Naive thymus-derived CD8-positive, alpha-beta T cell (primary cell): Measurements from ENCODE around the gene STXBP5L. TPM values are rescaled to one million over a fixed set of nuclear protein-coding genes. Genes with fewer than 3 reads are reported as not detected.

Experiments used
- ATAC-seq, 2 donors: fragments of 150-1000 bp; cut with Tn5 transposase in 1 of 2; sonication (Bioruptor Pico), chemical (Tn5 transposase) in 1 of 2; 1 replicate in 1 of 2; 2 replicates in 1 of 2; pipeline ENCODE4 v1.10.0; 2021; ENCODE audit warnings: mild to moderate bottlenecking in 2 of 2, moderate library complexity in 2 of 2
- POLR2A ChIA-PET: fragments of 350-600 bp; sonication (Branson Sonifier 250); formaldehyde crosslinking; loops from one replicate; lab custom pipeline; 2021; ENCODE audit warnings: antibody characterized with exemption; lab: Charles Lee
- DNase-seq, 10 donors: peaks; one replicate each; pipeline versions ENCODE4 v3.0.0 to v3.0.0-alpha.2; 2020 to 2022
- H3K27ac Mint-ChIP-seq, 10 donors: one replicate each; pipeline ENCODE4 v1.8.0; 2020 to 2022; ENCODE audit warnings: mild to moderate bottlenecking in 10 of 10, mixed read lengths in 10 of 10, moderate library complexity in 4 of 10, inconsistent platforms in 1 of 10
- H3K27me3 Mint-ChIP-seq, 5 donors: one replicate each; pipeline ENCODE4 v1.8.0; 2021 to 2022; ENCODE audit warnings: mixed read lengths in 5 of 5
- H3K36me3 Mint-ChIP-seq, 3 donors: one replicate each; pipeline ENCODE4 v1.8.0; 2020 to 2022; ENCODE audit warnings: mixed read lengths in 3 of 3, mild to moderate bottlenecking in 2 of 3, inconsistent platforms in 1 of 3
- H3K4me1 Mint-ChIP-seq, 4 donors: one replicate each; pipeline ENCODE4 v1.8.0; 2021 to 2022; ENCODE audit warnings: mixed read lengths in 4 of 4
- H3K4me3 Mint-ChIP-seq, 10 donors: one replicate each; pipeline ENCODE4 v1.8.0; 2020 to 2022; ENCODE audit warnings: mild to moderate bottlenecking in 10 of 10, mixed read lengths in 10 of 10, moderate library complexity in 6 of 10, inconsistent platforms in 1 of 10
- H3K9me3 Mint-ChIP-seq, 9 donors: one replicate each; pipeline ENCODE4 v1.8.0; 2020 to 2022; ENCODE audit warnings: mixed read lengths in 9 of 9, mild to moderate bottlenecking in 3 of 9, inconsistent platforms in 1 of 9, moderate library complexity in 1 of 9
- polyA plus RNA-seq, 3 donors: library from polyadenylated mRNA; unstranded; fragments of 300-500 nt; fragmentation: Illumina TruSeq; gene quantifications; one replicate each; pipeline ENCODE4 v1.2.3, GENCODE V29; 2021
- total RNA-seq, 8 experiments: library from RNA in 2 of 8; stranded (reverse) in 2 of 8; gene quantifications; one replicate each; pipeline ENCODE4 v1.2.3 and lab custom pipeline; 2021 to 2026

STXBP5L gene
- total and polyA plus RNA-seq, 5 experiments from 2014 or later: not detected

DNA sequence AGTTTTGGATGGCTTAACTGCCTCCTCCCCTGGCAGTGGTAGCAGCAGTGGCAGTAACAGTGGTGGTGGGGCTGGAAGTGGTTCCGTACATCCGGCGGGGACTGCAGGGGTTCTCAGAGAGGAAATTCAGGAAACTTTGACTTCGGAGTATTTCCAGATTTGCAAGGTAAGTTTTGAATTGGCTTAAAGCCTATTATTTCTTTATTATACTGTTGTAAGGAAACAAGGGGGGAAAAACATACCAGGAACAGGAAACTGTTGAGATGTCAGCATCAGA is 1.5 kb downstream of the STXBP5L start:
- H3K27ac Mint-ChIP-seq: no peak overlapping the region
- peaks cover 49 to 93% (median 57%) of the 10 kb centered on the region in 5 donors for H3K27me3 Mint-ChIP-seq
- DNase-seq (peak in 1 of 10 donors; percentile 11), ATAC-seq (no peak)
- H3K9me3 Mint-ChIP-seq: peaks cover 0 to 19% (median 5%) of the 10 kb centered on the region in 9 donors
- H3K4me1 Mint-ChIP-seq: peaks cover 14 to 26% (median 17%) of the 10 kb centered on the region in 4 donors
- peaks cover 0 to 26% (median 3%) of the 10 kb centered on the region in 3 donors for H3K36me3 Mint-ChIP-seq
- H3K4me3 Mint-ChIP-seq: peak overlapping the region in 9 of 10 donors; percentile 17 to 91 (median 73)
- POLR2A ChIA-PET: no interaction called here

DNA sequence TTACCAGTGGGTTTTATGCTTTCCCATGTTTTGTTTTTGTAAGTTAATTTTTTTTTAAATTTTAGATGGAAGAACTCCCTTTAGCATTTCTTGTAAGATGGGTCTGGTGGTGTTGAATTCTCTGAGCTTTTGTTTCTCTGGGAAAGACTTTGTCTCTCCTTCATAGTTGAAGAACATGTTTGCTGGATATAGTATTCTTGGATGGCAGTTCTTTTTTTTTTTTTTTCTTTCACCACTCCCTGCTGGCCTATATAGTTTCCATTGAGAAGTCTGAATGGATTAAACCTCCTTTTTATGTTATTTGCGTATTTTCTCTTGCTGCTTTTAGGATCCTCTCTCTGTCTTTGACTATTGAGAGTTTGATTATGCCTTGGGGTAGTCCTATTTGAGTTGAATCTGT is 18.1 kb downstream of the STXBP5L start:
- H3K4me1 Mint-ChIP-seq: no peaks in the 10 kb centered on the region
- H3K36me3 Mint-ChIP-seq: peaks cover 0 to 16% (median 0%) of the 10 kb centered on the region in 3 donors
- ATAC-seq (no peak), DNase-seq (no peak)
- POLR2A ChIA-PET: no interaction called here
- peaks cover 11 to 49% (median 20%) of the 10 kb centered on the region in 9 donors for H3K9me3 Mint-ChIP-seq
- peaks cover 0 to 5% (median 0%) of the 10 kb centered on the region in 5 donors for H3K27me3 Mint-ChIP-seq
- H3K27ac Mint-ChIP-seq: no peak overlapping the region
- H3K4me3 Mint-ChIP-seq: no peak overlapping the region

DNA sequence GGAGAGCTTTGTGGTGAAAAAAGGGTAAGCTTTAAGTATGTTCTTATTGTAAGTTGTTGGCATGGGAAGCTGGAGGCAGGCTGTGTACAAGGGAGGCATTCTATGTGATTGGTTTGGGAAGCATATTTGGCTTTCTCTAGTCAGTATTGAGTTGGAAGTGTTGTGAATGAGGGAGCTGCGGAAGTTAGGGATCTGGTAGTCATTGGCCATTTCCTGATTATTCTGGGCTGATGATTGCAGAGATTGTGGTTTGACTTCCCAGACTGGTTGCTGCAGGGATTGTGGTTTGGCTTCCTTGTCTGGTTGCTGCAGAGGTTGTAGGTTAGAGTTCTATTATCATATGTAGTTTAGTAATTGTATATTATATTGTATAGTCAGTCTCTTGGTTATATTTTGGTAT is 21.0 kb downstream of the STXBP5L start:
- H3K9me3 Mint-ChIP-seq: peaks cover 6 to 43% (median 20%) of the 10 kb centered on the region in 9 donors
- peaks cover 0 to 16% (median 0%) of the 10 kb centered on the region in 3 donors for H3K36me3 Mint-ChIP-seq
- H3K27ac Mint-ChIP-seq: no peak overlapping the region
- H3K27me3 Mint-ChIP-seq: peaks cover 0 to 6% (median 0%) of the 10 kb centered on the region in 5 donors
- ATAC-seq: no peak
- DNase-seq: no peak
- no peaks in the 10 kb centered on the region for H3K4me1 Mint-ChIP-seq
- H3K4me3 Mint-ChIP-seq: no peak overlapping the region
- POLR2A ChIA-PET: no interaction called here

DNA sequence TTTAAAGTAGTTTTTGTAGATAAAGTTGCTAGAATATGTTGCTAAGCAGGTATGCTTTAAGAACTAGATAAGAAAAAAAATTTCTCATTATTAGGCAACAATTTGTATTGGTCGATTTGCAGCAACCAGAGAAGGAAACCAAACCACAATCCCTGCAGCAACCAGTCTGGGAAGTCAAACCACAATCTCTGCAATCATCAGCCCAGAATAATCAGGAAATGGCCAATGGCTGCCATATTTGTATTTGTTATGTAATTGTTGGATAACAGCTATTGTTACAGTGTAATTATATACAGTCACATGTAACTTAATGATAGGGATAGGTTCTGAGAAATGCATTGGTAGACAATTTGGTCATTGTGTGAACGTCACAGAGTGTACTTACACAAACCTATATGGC is 23.6 kb downstream of the STXBP5L start:
- no peak overlapping the region for H3K4me3 Mint-ChIP-seq
- H3K36me3 Mint-ChIP-seq: peaks cover 0 to 2% (median 0%) of the 10 kb centered on the region in 3 donors
- H3K9me3 Mint-ChIP-seq: peaks cover 3 to 37% (median 12%) of the 10 kb centered on the region in 9 donors
- no peaks in the 10 kb centered on the region for H3K4me1 Mint-ChIP-seq
- H3K27me3 Mint-ChIP-seq: peaks cover 0 to 9% (median 3%) of the 10 kb centered on the region in 5 donors
- H3K27ac Mint-ChIP-seq: no peak overlapping the region
- ATAC-seq: no peak
- POLR2A ChIA-PET: no interaction called here
- no peak for DNase-seq

DNA sequence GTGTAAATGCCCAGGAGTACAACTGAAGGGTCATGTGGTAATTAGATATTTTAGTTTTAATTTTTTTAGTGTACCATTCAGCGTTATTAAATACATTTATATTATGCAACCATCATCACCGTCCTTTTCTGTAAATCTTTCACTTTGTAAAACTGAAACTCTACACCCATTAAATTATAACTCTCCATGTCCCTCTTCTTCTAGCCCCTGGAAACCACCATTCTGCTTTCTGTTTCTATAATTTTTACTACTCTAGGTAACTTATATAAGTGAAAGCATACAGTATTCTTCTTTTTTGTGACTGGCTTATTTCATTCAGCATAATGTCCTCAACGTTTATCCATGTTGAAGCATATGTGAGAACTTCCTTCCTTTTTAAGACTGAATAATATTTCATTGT is 48.1 kb downstream of the STXBP5L start:
- ATAC-seq: no peak
- H3K4me1 Mint-ChIP-seq: no peaks in the 10 kb centered on the region
- no peak for DNase-seq
- no peak overlapping the region for H3K4me3 Mint-ChIP-seq
- H3K27ac Mint-ChIP-seq: no peak overlapping the region
- POLR2A ChIA-PET: no interaction called here
- peaks cover 0 to 16% (median 5%) of the 10 kb centered on the region in 9 donors for H3K9me3 Mint-ChIP-seq
- peaks cover 0 to 10% (median 0%) of the 10 kb centered on the region in 5 donors for H3K27me3 Mint-ChIP-seq
- H3K36me3 Mint-ChIP-seq: no peaks in the 10 kb centered on the region

DNA sequence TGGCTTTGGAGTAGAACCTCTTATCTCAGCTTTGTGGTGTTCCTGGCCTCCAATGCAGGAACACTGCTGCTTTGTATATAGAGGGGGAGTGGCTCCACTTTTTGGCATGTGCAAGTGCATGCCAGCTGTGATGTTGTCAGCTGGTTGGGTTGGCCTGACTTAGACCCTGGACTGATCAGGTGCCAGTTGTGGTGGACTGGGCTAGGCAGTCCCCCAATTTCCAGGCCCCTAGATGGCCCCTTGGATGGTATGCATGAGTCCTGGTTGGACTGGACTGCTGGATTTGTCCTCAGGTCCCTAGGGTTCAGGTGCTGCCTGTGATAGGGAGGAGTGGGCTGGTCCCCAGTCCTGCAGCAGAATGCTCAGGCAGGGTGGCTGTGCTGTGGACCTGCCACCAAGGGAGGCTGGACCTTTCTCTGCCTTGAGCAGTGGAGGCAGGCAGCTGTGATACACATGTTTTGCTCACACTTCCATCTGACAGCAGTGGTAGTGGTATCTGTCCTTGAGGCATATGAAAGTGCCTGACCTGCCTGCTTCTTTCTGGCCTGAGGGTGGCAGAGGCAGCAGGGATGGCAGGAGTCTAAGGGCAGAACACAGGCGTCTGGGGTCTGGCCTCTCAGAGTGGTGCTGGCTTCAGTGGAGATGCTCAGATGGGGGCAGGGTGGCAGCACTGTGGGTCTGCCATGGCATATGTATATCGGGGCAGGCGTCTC is 74.8 kb downstream of the STXBP5L start:
- H3K9me3 Mint-ChIP-seq: peaks cover 7 to 53% (median 18%) of the 10 kb centered on the region in 9 donors
- H3K4me1 Mint-ChIP-seq: no peaks in the 10 kb centered on the region
- DNase-seq (no peak), ATAC-seq (no peak)
- H3K27me3 Mint-ChIP-seq: peaks cover 0 to 4% (median 0%) of the 10 kb centered on the region in 5 donors
- POLR2A ChIA-PET: no interaction called here
- no peak overlapping the region for H3K27ac Mint-ChIP-seq
- peaks cover 0 to 10% (median 0%) of the 10 kb centered on the region in 3 donors for H3K36me3 Mint-ChIP-seq
- no peak overlapping the region for H3K4me3 Mint-ChIP-seq

DNA sequence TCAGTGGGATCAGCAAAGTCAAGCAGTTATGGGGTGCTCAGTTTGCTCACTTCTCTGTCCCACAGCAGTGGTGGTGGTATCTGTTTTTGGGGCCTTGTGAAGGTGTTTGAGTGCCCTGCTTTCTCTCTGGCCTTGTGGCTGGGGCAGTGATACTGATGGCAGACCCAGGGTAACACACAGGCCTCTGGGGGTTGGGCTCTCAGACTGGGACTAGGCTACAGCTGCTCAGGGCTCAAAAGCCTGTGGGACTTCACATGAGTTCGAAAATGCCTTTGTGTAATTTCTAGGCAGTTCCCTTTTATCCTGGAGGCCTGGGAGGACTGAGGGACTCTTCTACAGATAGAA is 75.3 kb downstream of the STXBP5L start:
- POLR2A ChIA-PET: no interaction called here
- no peaks in the 10 kb centered on the region for H3K4me1 Mint-ChIP-seq
- no peaks in the 10 kb centered on the region for H3K27me3 Mint-ChIP-seq

DNA sequence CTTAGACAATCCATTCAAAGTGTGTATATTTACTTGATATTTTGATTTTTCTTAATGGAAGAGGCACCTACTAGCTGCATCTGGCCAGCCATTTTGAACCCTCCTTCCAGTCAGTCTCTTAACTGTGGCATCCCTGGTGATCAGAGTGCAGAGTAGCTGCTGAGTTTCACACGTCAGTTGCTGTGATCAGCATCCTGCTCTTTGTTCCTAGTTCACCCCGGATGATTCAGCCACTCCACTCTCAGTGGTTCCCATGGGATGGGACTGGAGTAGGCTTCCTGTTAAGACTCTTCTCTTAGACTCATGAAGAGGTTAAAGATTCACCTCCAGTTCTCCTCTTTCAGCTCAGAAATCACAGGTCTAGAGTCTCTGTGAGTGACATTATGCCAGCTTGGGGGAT is 75.8 kb downstream of the STXBP5L start:
- Mint-ChIP-seq H3K4me3 (no peak overlapping the region), H3K9me3 (peaks cover 7 to 45% (median 18%) of the 10 kb centered on the region in 9 donors), H3K36me3 (peaks cover 0 to 10% (median 0%) of the 10 kb centered on the region in 3 donors), H3K4me1 (no peaks in the 10 kb centered on the region), H3K27me3 (no peaks in the 10 kb centered on the region), H3K27ac (no peak overlapping the region)
- POLR2A ChIA-PET: no interaction called here
- ATAC-seq: no peak
- no peak for DNase-seq

More for the DNA sequence above, 75.3 kb downstream of the STXBP5L start:
- Mint-ChIP-seq H3K9me3 (peaks cover 7 to 48% (median 18%) of the 10 kb centered on the region in 9 donors), H3K27ac (no peak overlapping the region), H3K36me3 (peaks cover 0 to 10% (median 0%) of the 10 kb centered on the region in 3 donors), H3K4me3 (no peak overlapping the region)
- no peak for ATAC-seq
- DNase-seq: no peak

DNA sequence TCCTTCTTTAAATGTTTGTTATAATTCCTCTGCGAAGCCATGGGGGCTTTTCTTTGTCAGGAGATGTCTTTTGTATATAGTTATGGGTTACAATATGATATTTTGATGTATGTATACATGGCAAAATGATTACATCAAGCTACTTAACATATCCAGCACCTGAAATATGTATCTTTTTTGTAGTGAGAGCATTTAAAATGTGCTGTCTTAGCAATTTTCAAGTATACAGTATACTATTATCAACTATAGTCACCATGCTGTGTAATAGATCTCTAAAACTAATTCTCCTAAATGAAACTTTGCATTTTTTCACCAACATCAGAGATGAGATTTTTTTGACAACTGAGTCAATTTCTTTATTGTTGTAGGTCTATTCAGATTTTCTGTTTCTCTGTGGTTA is 77.2 kb downstream of the STXBP5L start:
- no peak for DNase-seq
- H3K4me1 Mint-ChIP-seq: no peaks in the 10 kb centered on the region
- H3K36me3 Mint-ChIP-seq: peaks cover 0 to 6% (median 0%) of the 10 kb centered on the region in 3 donors
- no peak for ATAC-seq
- no peaks in the 10 kb centered on the region for H3K27me3 Mint-ChIP-seq
- H3K4me3 Mint-ChIP-seq: no peak overlapping the region
- no peak overlapping the region for H3K27ac Mint-ChIP-seq
- peaks cover 5 to 41% (median 12%) of the 10 kb centered on the region in 9 donors for H3K9me3 Mint-ChIP-seq
- POLR2A ChIA-PET: no interaction called here

DNA sequence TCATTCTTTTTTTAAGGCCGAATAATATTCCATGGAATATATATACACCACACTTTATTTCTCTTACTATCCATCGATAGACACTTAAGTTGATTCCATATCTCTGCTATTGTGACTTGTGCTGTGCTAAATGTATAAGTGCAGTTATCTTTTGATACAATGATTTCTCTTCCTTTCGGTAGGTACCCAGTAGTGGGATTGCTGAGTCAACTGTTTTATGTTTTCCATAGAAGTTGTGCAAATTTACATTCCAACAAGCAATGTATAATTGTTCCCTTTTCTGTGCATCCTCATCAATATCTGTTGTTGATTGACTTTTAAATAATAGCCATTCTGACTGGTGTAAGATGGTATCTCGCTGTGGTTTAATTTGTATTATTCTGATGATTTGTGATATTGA is 81.0 kb downstream of the STXBP5L start:
- no peak for ATAC-seq
- H3K36me3 Mint-ChIP-seq: no peaks in the 10 kb centered on the region

DNA sequence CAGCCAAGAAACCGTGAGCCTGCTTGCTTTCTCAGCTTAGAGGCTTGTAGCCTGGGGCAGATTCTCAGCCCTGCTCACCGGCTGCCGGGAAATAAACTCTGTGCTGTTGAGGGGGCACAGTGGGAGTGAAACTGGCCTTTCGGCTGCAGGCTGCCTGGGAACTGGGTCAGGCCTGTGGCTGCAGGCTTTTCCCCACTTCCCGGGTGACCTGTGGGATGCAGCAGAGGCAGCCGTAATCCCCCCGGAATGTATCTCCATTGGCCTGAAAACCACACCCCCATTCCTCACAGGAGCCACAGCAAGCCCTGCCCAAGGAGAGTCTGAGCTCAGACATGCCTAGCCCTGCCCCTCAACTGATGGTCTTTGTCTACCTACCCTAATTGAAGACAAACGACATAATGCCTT is 110.9 kb downstream of the STXBP5L start:
- H3K36me3 Mint-ChIP-seq: no peaks in the 10 kb centered on the region
- DNase-seq: no peak
- POLR2A ChIA-PET: no interaction called here

More for the DNA sequence above, 81.0 kb downstream of the STXBP5L start:
- H3K4me1 Mint-ChIP-seq: no peaks in the 10 kb centered on the region
- H3K4me3 Mint-ChIP-seq: no peak overlapping the region
- no peak overlapping the region for H3K27ac Mint-ChIP-seq
- DNase-seq: no peak
- POLR2A ChIA-PET: no interaction called here
- no peaks in the 10 kb centered on the region for H3K27me3 Mint-ChIP-seq
- peaks cover 0 to 23% (median 8%) of the 10 kb centered on the region in 9 donors for H3K9me3 Mint-ChIP-seq

DNA sequence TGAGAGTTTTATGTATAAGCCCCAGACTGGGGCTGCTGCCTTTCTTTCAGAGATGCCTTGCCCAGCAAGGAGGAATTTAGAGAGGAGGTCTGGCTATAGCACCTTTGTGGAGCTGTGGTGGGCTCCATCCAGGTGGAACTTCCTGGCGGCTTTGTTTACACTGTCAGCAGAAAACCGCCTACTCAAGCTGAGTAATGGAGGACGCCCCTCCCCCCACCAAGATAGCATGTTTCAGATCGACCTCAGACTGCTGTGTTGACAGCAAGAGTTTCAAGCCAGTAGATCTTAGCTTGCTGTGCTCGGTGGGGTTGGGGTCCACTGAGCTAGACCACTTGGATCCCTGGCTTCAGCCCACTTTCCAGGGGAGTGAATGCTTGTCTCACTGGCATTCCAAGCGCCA is 155.6 kb downstream of the STXBP5L start:
- Mint-ChIP-seq H3K9me3 (peaks cover 0 to 16% (median 2%) of the 10 kb centered on the region in 9 donors), H3K4me3 (no peak overlapping the region), H3K27me3 (no peaks in the 10 kb centered on the region), H3K4me1 (no peaks in the 10 kb centered on the region), H3K36me3 (no peaks in the 10 kb centered on the region), H3K27ac (no peak overlapping the region)
- ATAC-seq (no peak), DNase-seq (no peak)
- POLR2A ChIA-PET: no interaction called here

More for the DNA sequence above, 110.9 kb downstream of the STXBP5L start:
- H3K9me3 Mint-ChIP-seq: peaks cover 0 to 31% (median 6%) of the 10 kb centered on the region in 9 donors
- no peak overlapping the region for H3K27ac Mint-ChIP-seq
- no peaks in the 10 kb centered on the region for H3K27me3 Mint-ChIP-seq
- H3K4me3 Mint-ChIP-seq: no peak overlapping the region
- ATAC-seq: no peak
- no peaks in the 10 kb centered on the region for H3K4me1 Mint-ChIP-seq

DNA sequence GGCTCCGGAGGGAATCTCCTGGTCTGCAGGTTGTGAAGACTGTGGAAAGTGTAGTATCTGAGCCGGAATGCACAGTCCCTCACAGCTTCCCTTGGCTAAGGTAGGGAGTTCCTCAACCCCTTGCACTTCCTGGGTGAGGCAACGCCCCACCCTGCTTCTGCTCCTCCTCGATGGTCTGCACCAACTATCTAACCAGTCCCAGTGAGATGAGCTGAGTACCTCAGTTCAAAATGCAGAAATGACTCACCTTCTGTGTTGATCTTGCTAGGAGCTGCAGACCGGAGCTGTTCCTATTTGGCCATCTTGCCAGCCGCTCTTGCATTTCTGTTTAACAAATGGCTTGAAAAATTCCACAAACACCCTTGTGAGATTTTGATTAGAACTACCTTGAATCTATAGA is 156.1 kb downstream of the STXBP5L start:
- Mint-ChIP-seq H3K36me3 (no peaks in the 10 kb centered on the region), H3K27me3 (no peaks in the 10 kb centered on the region), H3K4me1 (no peaks in the 10 kb centered on the region), H3K9me3 (peaks cover 0 to 14% (median 2%) of the 10 kb centered on the region in 9 donors), H3K4me3 (no peak overlapping the region), H3K27ac (no peak overlapping the region)
- ATAC-seq: no peak
- POLR2A ChIA-PET: no interaction called here
- no peak for DNase-seq

DNA sequence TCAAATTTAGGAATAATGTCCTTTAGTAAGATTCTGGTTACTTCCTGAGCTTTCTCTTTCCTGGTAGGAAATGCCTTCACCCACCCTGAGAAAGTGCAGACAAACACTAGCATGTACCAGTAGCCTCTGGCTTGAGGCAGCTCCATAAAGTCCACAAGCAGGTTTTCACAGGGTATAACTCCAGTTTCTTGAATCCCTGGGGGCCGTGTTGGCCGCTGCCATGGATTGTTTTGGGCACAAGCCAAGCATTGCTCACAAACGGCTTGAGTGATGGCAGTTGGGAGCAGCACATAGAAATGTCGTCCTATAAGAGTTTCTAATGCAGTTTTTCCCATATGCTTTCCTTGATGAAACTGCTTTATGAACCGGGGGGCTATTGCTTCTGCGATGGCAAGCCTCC is 164.1 kb downstream of the STXBP5L start:
- H3K9me3 Mint-ChIP-seq: peaks cover 0 to 5% (median 0%) of the 10 kb centered on the region in 9 donors
- no peaks in the 10 kb centered on the region for H3K36me3 Mint-ChIP-seq
- H3K4me1 Mint-ChIP-seq: peaks cover 0 to 4% (median 0%) of the 10 kb centered on the region in 4 donors
- H3K27me3 Mint-ChIP-seq: peaks cover 0 to 4% (median 0%) of the 10 kb centered on the region in 5 donors
- no peak overlapping the region for H3K27ac Mint-ChIP-seq
- POLR2A ChIA-PET: no interaction called here
- DNase-seq: no peak
- no peak overlapping the region for H3K4me3 Mint-ChIP-seq
- no peak for ATAC-seq
